ENCODE measurements around the gene MPPED2.

Gene MPPED2

DNA sequence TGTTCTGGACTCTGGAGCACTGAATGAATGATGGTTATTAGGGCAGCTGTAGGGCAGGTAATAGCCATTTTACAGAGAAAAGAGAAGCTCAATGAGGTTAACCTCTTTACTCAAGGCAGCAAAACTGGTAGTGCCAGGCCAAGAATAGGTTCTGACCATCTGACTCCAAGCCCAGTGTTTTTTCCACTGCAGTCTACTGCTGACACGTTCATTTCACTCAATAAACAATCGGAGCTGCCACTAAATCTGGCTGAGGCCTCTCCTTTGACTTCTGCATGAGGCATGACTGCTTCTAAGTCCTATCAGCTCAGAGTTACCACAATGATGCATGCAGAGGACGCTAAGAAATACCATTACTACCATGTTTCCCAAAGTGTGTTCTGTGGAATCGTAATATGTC lies 145.6 kb downstream of the MPPED2 start:
- TF ChIP-seq, protein P1, sequence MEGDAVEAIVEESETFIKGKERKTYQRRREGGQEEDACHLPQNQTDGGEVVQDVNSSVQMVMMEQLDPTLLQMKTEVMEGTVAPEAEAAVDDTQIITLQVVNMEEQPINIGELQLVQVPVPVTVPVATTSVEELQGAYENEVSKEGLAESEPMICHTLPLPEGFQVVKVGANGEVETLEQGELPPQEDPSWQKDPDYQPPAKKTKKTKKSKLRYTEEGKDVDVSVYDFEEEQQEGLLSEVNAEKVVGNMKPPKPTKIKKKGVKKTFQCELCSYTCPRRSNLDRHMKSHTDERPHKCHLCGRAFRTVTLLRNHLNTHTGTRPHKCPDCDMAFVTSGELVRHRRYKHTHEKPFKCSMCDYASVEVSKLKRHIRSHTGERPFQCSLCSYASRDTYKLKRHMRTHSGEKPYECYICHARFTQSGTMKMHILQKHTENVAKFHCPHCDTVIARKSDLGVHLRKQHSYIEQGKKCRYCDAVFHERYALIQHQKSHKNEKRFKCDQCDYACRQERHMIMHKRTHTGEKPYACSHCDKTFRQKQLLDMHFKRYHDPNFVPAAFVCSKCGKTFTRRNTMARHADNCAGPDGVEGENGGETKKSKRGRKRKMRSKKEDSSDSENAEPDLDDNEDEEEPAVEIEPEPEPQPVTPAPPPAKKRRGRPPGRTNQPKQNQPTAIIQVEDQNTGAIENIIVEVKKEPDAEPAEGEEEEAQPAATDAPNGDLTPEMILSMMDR (IDR thresholded peaks at IDR 0.05): no peak
- Histone ChIP-seq H3K79me2 (no peaks in the 10 kb centered on the region), H3K9ac (no peak overlapping the region), H3K9me3 (ENCODE audit: control insufficient read depth, low read length) (no peaks in the 10 kb centered on the region), H2AFZ (no peak overlapping the region), H3K4me3 (ENCODE audit: low read depth, low read length) (no peak overlapping the region), H3K4me1 (no peaks in the 10 kb centered on the region), H3K36me3 (ENCODE audit: control insufficient read depth, insufficient read depth, low read length) (no peaks in the 10 kb centered on the region), H3K4me2 (ENCODE audit: low read length) (no peak overlapping the region), H3K27ac (no peak overlapping the region), H3K27me3 (ENCODE audit: control insufficient read depth, insufficient read depth, low read length) (no peaks in the 10 kb centered on the region)

DNA sequence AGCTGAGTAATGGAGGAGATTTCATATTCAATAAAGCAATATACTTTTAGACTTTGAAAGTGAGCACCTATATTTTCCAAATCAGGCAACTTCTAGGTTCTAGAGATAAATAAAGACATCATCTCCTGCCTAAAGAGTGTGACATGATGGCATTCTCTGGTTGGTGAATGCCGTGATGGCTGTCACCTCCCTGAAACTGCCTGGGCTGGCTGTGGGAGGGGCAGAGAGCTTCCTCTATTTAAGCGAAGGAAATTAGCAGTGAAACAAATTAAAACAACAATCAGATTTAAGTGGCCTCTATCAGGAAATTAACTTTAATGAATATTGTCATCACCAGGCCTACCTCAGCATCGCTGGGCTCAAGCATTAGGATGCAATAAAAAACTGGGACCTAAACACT lies 149.4 kb downstream of the MPPED2 start:
- Histone ChIP-seq H3K27me3 (ENCODE audit: control insufficient read depth, insufficient read depth, low read length) (no peaks in the 10 kb centered on the region), H3K36me3 (ENCODE audit: control insufficient read depth, insufficient read depth, low read length) (no peaks in the 10 kb centered on the region), H3K9me3 (ENCODE audit: control insufficient read depth, low read length) (no peaks in the 10 kb centered on the region), H3K4me3 (ENCODE audit: low read depth, low read length) (no peak overlapping the region), H3K9ac (no peak overlapping the region), H3K4me2 (ENCODE audit: low read length) (no peak overlapping the region), H3K4me1 (peaks cover 5% of the 10 kb centered on the region), H2AFZ (no peak overlapping the region), H3K79me2 (no peaks in the 10 kb centered on the region), H3K27ac (no peak overlapping the region)
- TF ChIP-seq, protein P1 (IDR thresholded peaks at IDR 0.05): no peak

DNA sequence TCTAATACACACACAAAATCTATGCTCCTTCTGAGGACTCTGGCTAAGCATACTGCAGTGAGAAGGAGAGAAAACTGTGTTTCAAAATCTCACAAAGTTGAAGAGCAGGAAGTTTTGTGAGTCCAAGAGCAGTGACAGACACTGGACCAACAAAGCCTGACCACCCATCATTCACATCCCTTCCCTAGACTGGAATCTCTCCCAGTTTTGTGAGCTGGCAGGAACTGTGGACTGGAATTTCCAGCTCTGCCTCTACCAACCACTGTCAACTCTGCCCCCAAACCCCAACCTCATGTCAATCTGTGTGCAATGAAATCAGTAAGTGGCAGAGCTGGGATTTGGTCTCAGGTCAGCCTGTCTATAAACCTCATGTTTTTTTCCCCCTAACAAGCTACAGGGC lies 150.7 kb downstream of the MPPED2 start:
- Histone ChIP-seq H3K27me3 (ENCODE audit: control insufficient read depth, insufficient read depth, low read length) (no peaks in the 10 kb centered on the region), H3K9me3 (ENCODE audit: control insufficient read depth, low read length) (no peaks in the 10 kb centered on the region), H3K4me3 (ENCODE audit: low read depth, low read length) (no peak overlapping the region), H3K27ac (no peak overlapping the region), H3K79me2 (no peaks in the 10 kb centered on the region), H3K4me2 (ENCODE audit: low read length) (no peak overlapping the region), H2AFZ (no peak overlapping the region), H3K36me3 (ENCODE audit: control insufficient read depth, insufficient read depth, low read length) (no peaks in the 10 kb centered on the region), H3K4me1 (peaks cover 5% of the 10 kb centered on the region), H3K9ac (no peak overlapping the region)
- TF ChIP-seq, protein P1 (IDR thresholded peaks at IDR 0.05): no peak

DNA sequence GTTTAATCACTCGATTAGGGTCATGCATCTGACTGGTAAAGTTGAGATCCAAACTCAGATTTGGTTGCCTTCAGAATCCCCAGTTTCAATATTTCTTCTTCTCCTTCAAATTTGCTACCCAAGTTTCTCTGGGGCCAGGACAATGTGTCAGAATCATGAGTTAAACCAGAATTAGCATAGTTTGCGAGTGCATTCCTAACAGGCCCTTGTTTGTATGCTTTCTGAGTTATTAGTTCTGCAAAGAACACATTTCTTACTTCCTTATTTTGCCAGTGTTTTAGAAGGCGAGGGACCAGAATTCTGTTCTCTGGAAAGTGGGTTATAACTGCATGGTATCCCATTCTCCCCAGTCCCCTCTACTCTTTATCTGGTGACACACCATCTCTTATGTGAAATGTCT lies 151.3 kb downstream of the MPPED2 start:
- Histone ChIP-seq H3K9me3 (ENCODE audit: control insufficient read depth, low read length) (no peaks in the 10 kb centered on the region), H3K27ac (no peak overlapping the region)
- TF ChIP-seq, protein P1 (IDR thresholded peaks at IDR 0.05): no peak

DNA sequence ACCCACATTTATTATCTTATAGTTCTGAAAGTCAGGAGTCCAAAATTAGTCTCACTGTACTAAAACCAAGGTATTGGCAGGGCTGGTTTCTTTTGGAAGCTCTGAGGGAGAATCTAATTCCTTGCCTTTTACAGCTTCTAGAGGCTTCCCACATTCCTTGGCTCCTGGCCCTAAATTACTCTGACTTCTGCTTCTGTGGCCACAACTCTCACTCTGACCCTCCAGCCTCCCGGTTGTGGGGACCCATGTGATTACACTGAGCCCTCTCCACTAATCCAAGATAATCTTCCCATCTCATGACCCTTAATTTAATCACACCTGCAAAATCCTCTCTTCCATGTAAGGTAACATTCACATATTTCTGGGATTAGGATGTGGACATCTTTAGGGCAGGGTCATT lies 152.3 kb downstream of the MPPED2 start:
- H2AFZ ChIP-seq: no peak overlapping the region
- H3K4me3 ChIP-seq (ENCODE audit: low read depth, low read length): no peak overlapping the region
- no peak overlapping the region for H3K9ac ChIP-seq
- H3K27ac ChIP-seq: no peak overlapping the region
- no peaks in the 10 kb centered on the region for H3K79me2 ChIP-seq
- H3K27me3 ChIP-seq (ENCODE audit: control insufficient read depth, insufficient read depth, low read length): no peaks in the 10 kb centered on the region
- no peak overlapping the region for H3K4me2 ChIP-seq (ENCODE audit: low read length)
- TF ChIP-seq, protein P1 (IDR thresholded peaks at IDR 0.05): no peak
- no peaks in the 10 kb centered on the region for H3K9me3 ChIP-seq (ENCODE audit: control insufficient read depth, low read length)
- H3K4me1 ChIP-seq: peaks cover 5% of the 10 kb centered on the region
- no peaks in the 10 kb centered on the region for H3K36me3 ChIP-seq (ENCODE audit: control insufficient read depth, insufficient read depth, low read length)

More for the DNA sequence above, 151.3 kb downstream of the MPPED2 start:
- Histone ChIP-seq H3K4me2 (ENCODE audit: low read length) (no peak overlapping the region), H3K4me1 (peaks cover 5% of the 10 kb centered on the region), H3K36me3 (ENCODE audit: control insufficient read depth, insufficient read depth, low read length) (no peaks in the 10 kb centered on the region), H3K79me2 (no peaks in the 10 kb centered on the region), H2AFZ (no peak overlapping the region), H3K9ac (no peak overlapping the region), H3K4me3 (ENCODE audit: low read depth, low read length) (no peak overlapping the region), H3K27me3 (ENCODE audit: control insufficient read depth, insufficient read depth, low read length) (no peaks in the 10 kb centered on the region)

All from parathyroid adenoma (tissue), 2 donors.